ENCODE results near the gene GABRB3.

The GABRB3 gene

DNA sequence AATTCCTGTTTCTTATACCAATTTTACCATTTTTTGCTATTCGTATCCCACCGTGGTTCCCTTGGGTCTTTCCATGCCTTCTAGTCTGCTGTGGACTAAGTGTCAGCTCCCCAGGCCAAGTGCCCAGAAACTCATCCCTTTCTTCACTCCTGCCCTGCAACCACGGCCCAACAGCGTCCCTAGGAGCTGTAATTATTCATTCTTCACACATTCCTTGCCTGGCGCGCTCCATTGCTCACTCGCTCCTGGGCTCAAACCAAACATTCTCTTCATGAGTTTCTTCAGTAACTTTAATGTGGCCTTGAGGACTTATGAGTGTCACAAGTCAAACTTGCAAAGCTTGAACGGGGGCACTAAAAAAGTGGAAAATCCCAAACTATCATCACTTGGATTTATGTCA, 15.7 kb downstream of the GABRB3 start:
- DNase-seq (ENCODE audit: extremely low read depth, insufficient read length) = no peak
- no peaks in the 10 kb centered on the region for H3K27me3 ChIP-seq (replicated peaks; ENCODE audit: control insufficient read depth, insufficient read depth, low read length)
- no peak for TF ChIP-seq CTCF (IDR thresholded peaks at IDR 0.05; ENCODE audit: insufficient read depth, low read length, poor library complexity, severe bottlenecking)
- H3K36me3 ChIP-seq (ENCODE audit: control insufficient read depth, insufficient read depth, low read length) = no peaks in the 10 kb centered on the region
- no peak overlapping the region for H3K4me3 ChIP-seq (replicated peaks; ENCODE audit: low read depth, low read length)

DNA sequence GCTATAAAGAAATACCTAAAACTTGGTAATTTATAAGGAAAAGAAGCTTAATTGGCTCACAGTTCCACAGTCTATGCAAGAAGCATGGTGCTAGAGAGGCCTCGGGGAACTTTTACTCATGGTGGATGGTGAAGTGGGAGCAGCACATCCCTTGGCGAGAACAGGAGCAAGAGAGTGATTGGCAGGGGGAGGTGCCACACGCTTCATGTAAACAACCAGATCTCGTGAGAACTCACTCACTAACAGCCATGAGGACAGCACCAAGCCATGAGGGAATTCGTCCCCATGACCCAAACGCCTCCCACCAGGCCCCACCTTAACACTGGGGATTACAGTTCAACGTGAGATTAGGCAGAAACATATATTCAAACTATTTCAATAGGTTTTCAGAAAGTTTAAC, 28.0 kb downstream of the GABRB3 start:
- H3K27me3 ChIP-seq (replicated peaks; ENCODE audit: control insufficient read depth, insufficient read depth, low read length) = no peaks in the 10 kb centered on the region
- no peak for TF ChIP-seq CTCF (IDR thresholded peaks at IDR 0.05; ENCODE audit: insufficient read depth, low read length, poor library complexity, severe bottlenecking)
- no peak overlapping the region for H3K4me3 ChIP-seq (replicated peaks; ENCODE audit: low read depth, low read length)
- no peaks in the 10 kb centered on the region for H3K36me3 ChIP-seq (ENCODE audit: control insufficient read depth, insufficient read depth, low read length)
- DNase-seq (ENCODE audit: extremely low read depth, insufficient read length) = no peak

DNA sequence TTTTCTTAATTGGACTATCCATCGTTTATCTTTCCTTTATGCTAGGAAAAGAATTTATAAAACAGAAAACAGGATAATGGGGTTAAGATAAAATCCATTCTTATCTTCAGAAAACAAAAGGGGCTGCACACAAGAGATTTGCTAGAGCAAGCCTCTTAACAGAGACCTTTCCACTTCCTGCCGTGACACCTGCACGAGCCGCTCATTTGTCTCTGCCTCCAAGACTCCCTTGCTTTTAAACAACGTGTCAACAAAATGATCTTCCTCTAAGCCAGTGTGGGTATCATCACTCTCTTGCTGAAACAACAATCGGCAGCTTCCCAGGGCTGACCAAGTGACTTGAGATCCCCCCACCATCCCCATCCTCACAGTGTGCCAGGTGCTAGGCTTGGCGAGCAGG, 33.1 kb downstream of the GABRB3 start:
- no peak overlapping the region for H3K4me3 ChIP-seq (replicated peaks; ENCODE audit: low read depth, low read length)
- no peak for TF ChIP-seq CTCF (IDR thresholded peaks at IDR 0.05; ENCODE audit: insufficient read depth, low read length, poor library complexity, severe bottlenecking)
- H3K36me3 ChIP-seq (ENCODE audit: control insufficient read depth, insufficient read depth, low read length) = no peaks in the 10 kb centered on the region
- no peaks in the 10 kb centered on the region for H3K27me3 ChIP-seq (replicated peaks; ENCODE audit: control insufficient read depth, insufficient read depth, low read length)
- no peak for DNase-seq (ENCODE audit: extremely low read depth, insufficient read length)

DNA sequence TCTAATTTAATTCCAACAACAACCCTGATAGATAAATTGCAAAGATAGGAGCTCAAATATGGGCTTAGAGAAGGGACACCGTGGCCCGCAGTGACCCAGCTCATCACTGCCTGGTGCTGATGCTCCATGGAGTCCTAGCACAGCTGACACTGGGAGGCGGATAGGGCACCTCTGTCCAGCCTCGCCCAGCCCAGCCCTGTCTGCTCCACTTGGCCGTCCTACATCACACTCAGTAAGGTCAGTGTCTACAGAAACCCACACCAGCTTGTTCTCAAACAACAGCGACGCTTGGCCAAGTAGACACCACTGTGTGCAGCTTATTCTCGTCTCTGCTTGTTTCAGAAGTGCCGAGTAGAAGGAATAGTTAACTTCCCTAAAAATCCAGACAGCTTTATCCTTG, 33.9 kb downstream of the GABRB3 start:
- no peak for DNase-seq (ENCODE audit: extremely low read depth, insufficient read length)
- H3K27me3 ChIP-seq (replicated peaks; ENCODE audit: control insufficient read depth, insufficient read depth, low read length) = no peaks in the 10 kb centered on the region
- no peaks in the 10 kb centered on the region for H3K36me3 ChIP-seq (ENCODE audit: control insufficient read depth, insufficient read depth, low read length)
- H3K4me3 ChIP-seq (replicated peaks; ENCODE audit: low read depth, low read length) = no peak overlapping the region
- no peak for TF ChIP-seq CTCF (IDR thresholded peaks at IDR 0.05; ENCODE audit: insufficient read depth, low read length, poor library complexity, severe bottlenecking)

GRCh38 chr15:26736502-26737248, 36.2 kb downstream of the GABRB3 start:
- H3K4me3 ChIP-seq (replicated peaks; ENCODE audit: low read depth, low read length) = no peak overlapping the region
- H3K36me3 ChIP-seq (ENCODE audit: control insufficient read depth, insufficient read depth, low read length) = no peaks in the 10 kb centered on the region
- TF ChIP-seq CTCF (IDR thresholded peaks at IDR 0.05; ENCODE audit: insufficient read depth, low read length, poor library complexity, severe bottlenecking) = no peak
- H3K27me3 ChIP-seq (replicated peaks; ENCODE audit: control insufficient read depth, insufficient read depth, low read length) = no peaks in the 10 kb centered on the region
- no peak for DNase-seq (ENCODE audit: extremely low read depth, insufficient read length)

- TF ChIP-seq CTCF (IDR thresholded peaks at IDR 0.05; ENCODE audit: insufficient read depth, low read length, poor library complexity, severe bottlenecking) = no peak
- Histone ChIP-seq H3K27me3 (replicated peaks; ENCODE audit: control insufficient read depth, insufficient read depth, low read length) (no peaks in the 10 kb centered on the region), H3K36me3 (ENCODE audit: control insufficient read depth, insufficient read depth, low read length) (no peaks in the 10 kb centered on the region), H3K4me3 (replicated peaks; ENCODE audit: low read depth, low read length) (no peak overlapping the region)
- DNase-seq (ENCODE audit: extremely low read depth, insufficient read length) = no peak
Observed at GRCh38 chr15:26731965-26732364, 40.9 kb downstream of the GABRB3 start.

All from GM06990 (cell line).